Measurements from ENCODE around the gene SNX18. TPM values are rescaled to one million over a fixed set of nuclear protein-coding genes. Genes with fewer than 3 reads are reported as not detected.

SNX18 gene
- total and polyA plus RNA-seq, 10 of the 15 experiments (the other 5 are each of a cell fraction or from before 2014, with no cell fraction given), result 0.27 to 1.7 (median 0.47) TPM

DNA sequence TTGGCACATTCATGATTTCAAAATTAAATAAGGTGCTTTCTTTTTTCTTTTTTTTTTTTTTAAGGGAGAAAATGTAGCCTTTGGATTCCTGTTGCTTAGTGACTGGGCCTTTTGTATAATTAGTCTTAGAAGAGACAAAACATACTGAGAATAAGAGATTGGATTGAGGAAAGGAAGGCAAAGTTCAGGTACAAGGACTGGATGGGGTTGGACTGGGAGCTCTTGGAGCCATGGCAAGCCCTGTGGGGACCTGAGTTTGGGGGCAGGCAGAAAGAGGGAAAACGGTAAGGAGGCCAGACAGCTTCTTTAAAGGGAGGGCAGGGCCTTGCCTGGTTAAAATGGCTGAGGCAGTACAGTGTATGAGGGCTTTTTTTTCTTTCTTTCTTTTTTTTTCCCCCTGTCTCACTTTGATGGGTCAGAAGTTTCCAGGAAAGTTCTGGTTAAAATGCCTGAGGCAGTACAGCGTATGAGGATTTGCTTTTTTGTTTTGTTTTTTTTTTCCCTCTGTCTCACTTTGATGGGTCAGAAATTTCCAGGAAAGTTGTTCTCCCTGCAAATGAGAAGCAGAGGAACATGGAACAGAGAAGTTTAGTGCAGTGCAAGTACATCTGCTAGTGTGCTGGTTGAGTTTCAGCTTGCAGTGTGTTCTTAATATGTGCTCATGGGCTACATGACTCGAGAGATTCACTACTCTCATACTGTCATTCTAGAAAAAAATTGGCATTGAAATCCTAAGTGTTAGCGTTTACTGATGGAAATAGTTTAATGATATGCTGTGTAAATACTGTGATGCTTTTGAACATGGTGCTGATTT, 16.8 kb downstream of the SNX18 start:
- H3K4me1 ChIP-seq (ENCODE audit: control insufficient read depth, insufficient read depth, low read length), result no peaks in the 10 kb centered on the region
- BruUV-seq (replicated peaks), result no TSS peak
- SMC1A ChIA-PET (ENCODE audit: uncharacterized antibody, unreplicated experiment), result interaction anchor here (1.7 kb wide), 1 partner anchor 10 kb away, joined by 7 read pairs; no protein-coding TSS in a partner anchor
- H4K20me1 ChIP-seq (ENCODE audit: control insufficient read depth, insufficient read depth), result no peaks in the 10 kb centered on the region
- ATAC-seq (no peak), DNase-seq (ENCODE audit: low read depth, low spot score) (no peak), FAIRE-seq (no peak)
- TF ChIP-seq, protein P1, sequence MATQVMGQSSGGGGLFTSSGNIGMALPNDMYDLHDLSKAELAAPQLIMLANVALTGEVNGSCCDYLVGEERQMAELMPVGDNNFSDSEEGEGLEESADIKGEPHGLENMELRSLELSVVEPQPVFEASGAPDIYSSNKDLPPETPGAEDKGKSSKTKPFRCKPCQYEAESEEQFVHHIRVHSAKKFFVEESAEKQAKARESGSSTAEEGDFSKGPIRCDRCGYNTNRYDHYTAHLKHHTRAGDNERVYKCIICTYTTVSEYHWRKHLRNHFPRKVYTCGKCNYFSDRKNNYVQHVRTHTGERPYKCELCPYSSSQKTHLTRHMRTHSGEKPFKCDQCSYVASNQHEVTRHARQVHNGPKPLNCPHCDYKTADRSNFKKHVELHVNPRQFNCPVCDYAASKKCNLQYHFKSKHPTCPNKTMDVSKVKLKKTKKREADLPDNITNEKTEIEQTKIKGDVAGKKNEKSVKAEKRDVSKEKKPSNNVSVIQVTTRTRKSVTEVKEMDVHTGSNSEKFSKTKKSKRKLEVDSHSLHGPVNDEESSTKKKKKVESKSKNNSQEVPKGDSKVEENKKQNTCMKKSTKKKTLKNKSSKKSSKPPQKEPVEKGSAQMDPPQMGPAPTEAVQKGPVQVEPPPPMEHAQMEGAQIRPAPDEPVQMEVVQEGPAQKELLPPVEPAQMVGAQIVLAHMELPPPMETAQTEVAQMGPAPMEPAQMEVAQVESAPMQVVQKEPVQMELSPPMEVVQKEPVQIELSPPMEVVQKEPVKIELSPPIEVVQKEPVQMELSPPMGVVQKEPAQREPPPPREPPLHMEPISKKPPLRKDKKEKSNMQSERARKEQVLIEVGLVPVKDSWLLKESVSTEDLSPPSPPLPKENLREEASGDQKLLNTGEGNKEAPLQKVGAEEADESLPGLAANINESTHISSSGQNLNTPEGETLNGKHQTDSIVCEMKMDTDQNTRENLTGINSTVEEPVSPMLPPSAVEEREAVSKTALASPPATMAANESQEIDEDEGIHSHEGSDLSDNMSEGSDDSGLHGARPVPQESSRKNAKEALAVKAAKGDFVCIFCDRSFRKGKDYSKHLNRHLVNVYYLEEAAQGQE (IDR thresholded peaks at IDR 0.05; ENCODE audit: low read depth, low read length), result no peak
- TF ChIP-seq IRF4 (IDR thresholded peaks at IDR 0.05; ENCODE audit: low read depth, low read length) (no peak), RFX5 (IDR thresholded peaks at IDR 0.05; ENCODE audit: low read depth, low read length) (no peak), GABPA (IDR thresholded peaks at IDR 0.05; ENCODE audit: low read depth) (no peak), SIX5 (IDR thresholded peaks at IDR 0.05; ENCODE audit: low read depth, low read length, severe bottlenecking) (no peak), TCF12 (IDR thresholded peaks at IDR 0.05; ENCODE audit: low read depth, low read length) (no peak), BHLHE40 (IDR thresholded peaks at IDR 0.05; ENCODE audit: borderline replicate concordance in 1 of 2, low read depth in 2 of 2, low read length in 1 of 2) (no peak)
- TF ChIP-seq, protein P2, sequence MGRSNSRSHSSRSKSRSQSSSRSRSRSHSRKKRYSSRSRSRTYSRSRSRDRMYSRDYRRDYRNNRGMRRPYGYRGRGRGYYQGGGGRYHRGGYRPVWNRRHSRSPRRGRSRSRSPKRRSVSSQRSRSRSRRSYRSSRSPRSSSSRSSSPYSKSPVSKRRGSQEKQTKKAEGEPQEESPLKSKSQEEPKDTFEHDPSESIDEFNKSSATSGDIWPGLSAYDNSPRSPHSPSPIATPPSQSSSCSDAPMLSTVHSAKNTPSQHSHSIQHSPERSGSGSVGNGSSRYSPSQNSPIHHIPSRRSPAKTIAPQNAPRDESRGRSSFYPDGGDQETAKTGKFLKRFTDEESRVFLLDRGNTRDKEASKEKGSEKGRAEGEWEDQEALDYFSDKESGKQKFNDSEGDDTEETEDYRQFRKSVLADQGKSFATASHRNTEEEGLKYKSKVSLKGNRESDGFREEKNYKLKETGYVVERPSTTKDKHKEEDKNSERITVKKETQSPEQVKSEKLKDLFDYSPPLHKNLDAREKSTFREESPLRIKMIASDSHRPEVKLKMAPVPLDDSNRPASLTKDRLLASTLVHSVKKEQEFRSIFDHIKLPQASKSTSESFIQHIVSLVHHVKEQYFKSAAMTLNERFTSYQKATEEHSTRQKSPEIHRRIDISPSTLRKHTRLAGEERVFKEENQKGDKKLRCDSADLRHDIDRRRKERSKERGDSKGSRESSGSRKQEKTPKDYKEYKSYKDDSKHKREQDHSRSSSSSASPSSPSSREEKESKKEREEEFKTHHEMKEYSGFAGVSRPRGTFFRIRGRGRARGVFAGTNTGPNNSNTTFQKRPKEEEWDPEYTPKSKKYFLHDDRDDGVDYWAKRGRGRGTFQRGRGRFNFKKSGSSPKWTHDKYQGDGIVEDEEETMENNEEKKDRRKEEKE (IDR thresholded peaks at IDR 0.05), result no peak
- no peak overlapping the region for H3K9ac ChIP-seq (ENCODE audit: control insufficient read depth, insufficient read depth, low read length)
- H2AFZ ChIP-seq (ENCODE audit: control insufficient read depth, low read depth, low read length), result no peak overlapping the region
- H3K27me3 ChIP-seq (replicated peaks in 1 of 2; ENCODE audit: control insufficient read depth in 2 of 2, insufficient read depth in 2 of 2, low read length in 1 of 2), result no peaks in the 10 kb centered on the region
- POLR2A ChIA-PET, result no interaction called here
- RAD21 ChIA-PET (ENCODE audit: unreplicated experiment), result no interaction called here
- H3K36me3 ChIP-seq (ENCODE audit: control insufficient read depth in 2 of 2, insufficient read depth in 2 of 2, low read length in 1 of 2), result no peaks in the 10 kb centered on the region
- no peaks in the 10 kb centered on the region for H3K9me3 ChIP-seq (replicated peaks; ENCODE audit: control insufficient read depth, insufficient read depth, low read length)
- intact Hi-C loops (cut with micrococcal nuclease; ENCODE audit: unreplicated experiment), result no loop called here
- no peak overlapping the region for H3K4me3 ChIP-seq
- 35% methylated on average over 4 of the region's 4 CpGs for WGBS (ENCODE audit: insufficient coverage, insufficient replicate concordance, low lambda C conversion rate, missing lambda C conversion rate)
- H3K27ac ChIP-seq (ENCODE audit: control insufficient read depth, insufficient read depth), result no peak overlapping the region
- no peaks in the 10 kb centered on the region for H3K79me2 ChIP-seq (ENCODE audit: control insufficient read depth, insufficient read depth, low read length)
- in situ Hi-C loops (cut with MboI), result no loop called here
- no peak overlapping the region for H3K4me2 ChIP-seq (ENCODE audit: control insufficient read depth, insufficient read depth)
- CTCF ChIA-PET, result no interaction called here
